ENCODE measurements around the gene DHX9. TPM values are rescaled to one million over a fixed set of nuclear protein-coding genes. Genes with fewer than 3 reads are reported as not detected.

Gene DHX9
- total and polyA plus RNA-seq, 2 experiments from 2014 or later: 151 to 262 TPM

DNA sequence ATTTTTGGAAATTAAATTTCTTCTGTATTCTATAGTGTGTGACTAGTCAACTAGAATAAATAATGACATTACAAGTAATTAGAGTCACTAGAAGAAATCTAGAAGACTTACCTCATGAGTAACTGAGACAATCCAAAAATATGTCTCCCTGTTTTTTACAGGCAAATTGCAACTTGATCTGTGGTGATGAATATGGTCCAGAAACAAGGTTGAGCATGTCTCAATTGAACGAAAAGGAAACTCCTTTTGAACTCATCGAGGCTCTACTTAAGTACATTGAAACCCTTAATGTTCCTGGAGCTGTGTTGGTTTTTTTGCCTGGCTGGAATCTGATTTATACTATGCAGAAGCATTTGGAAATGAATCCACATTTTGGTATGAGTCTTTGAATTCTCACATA lies 36.7 kb downstream of the DHX9 start:
- Histone ChIP-seq H2AFZ (no peak overlapping the region), H3K36me3 (ENCODE audit: insufficient read depth) (peaks cover 99% of the 10 kb centered on the region), H4K20me1 (replicated peaks; ENCODE audit: insufficient read depth) (peaks cover 9% of the 10 kb centered on the region), H3K79me2 (replicated peaks; ENCODE audit: insufficient read depth) (peaks cover 24% of the 10 kb centered on the region; the same call in 1 of the 2 replicates), H3K9me2 (ENCODE audit: insufficient read depth) (no peaks in the 10 kb centered on the region), H3K27me3 (ENCODE audit: insufficient read depth) (no peaks in the 10 kb centered on the region), H3K4me1 (ENCODE audit: insufficient read depth) (no peaks in the 10 kb centered on the region), H3K4me3 (no peak overlapping the region), H3K4me2 (no peak overlapping the region), H3K27ac (ENCODE audit: low read depth) (no peak overlapping the region), H3F3A (replicated peaks; ENCODE audit: low read depth) (peaks cover 10% of the 10 kb centered on the region; the same call in 1 of the 2 replicates)
- Mint-ChIP-seq H3K36me3 (ENCODE audit: low read depth) (peaks cover 100% of the 10 kb centered on the region), H3K4me3 (no peak overlapping the region), H3K4me1 (no peaks in the 10 kb centered on the region), H3K27ac (no peak overlapping the region), H3K27me3 (ENCODE audit: insufficient read depth, low read depth, poor library complexity) (peaks cover 2% of the 10 kb centered on the region), H3K9me3 (no peaks in the 10 kb centered on the region)
- ATAC-seq (no peak), DNase-seq (ENCODE audit: low spot score) (no peak)
- no peak for TF ChIP-seq ZNF331 (CRISPR knock-in tag; IDR thresholded peaks at IDR 0.05; ENCODE audit: low read depth)
- TF ChIP-seq EZH2 (IDR thresholded peaks at IDR 0.05; ENCODE audit: low read depth, unreplicated experiment): no peak
- no peak for TF ChIP-seq CREB1 (CRISPR knock-in tag; IDR thresholded peaks at IDR 0.05; ENCODE audit: low read depth)

DNA sequence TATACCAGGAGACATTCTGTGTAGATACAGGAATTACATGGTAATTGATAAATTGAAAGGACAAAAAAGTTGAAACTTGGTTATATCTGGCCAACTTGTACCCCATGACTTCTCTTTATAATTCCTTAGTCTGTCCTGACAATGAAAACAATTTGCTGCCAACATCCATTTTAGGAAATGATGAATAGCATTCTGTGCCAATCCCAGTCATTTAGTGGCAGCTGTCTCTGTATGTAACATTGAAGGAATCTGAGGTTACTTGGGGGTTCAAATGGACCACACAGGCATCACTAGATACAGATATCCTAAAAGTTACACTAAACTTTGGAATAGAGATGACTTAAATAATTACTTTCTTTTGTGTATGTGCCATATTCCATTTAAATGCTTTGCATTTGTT lies 38.2 kb downstream of the DHX9 start:
- Histone ChIP-seq H3K4me1 (ENCODE audit: insufficient read depth) (no peaks in the 10 kb centered on the region), H3K36me3 (ENCODE audit: insufficient read depth) (peaks cover 99% of the 10 kb centered on the region), H3F3A (replicated peaks; ENCODE audit: low read depth) (peaks cover 14% of the 10 kb centered on the region; the same call in 1 of the 2 replicates), H3K4me3 (no peak overlapping the region), H3K79me2 (replicated peaks; ENCODE audit: insufficient read depth) (peaks cover 31% of the 10 kb centered on the region), H3K9me2 (ENCODE audit: insufficient read depth) (no peaks in the 10 kb centered on the region), H3K27me3 (ENCODE audit: insufficient read depth) (no peaks in the 10 kb centered on the region), H3K4me2 (no peak overlapping the region), H3K27ac (ENCODE audit: low read depth) (no peak overlapping the region), H4K20me1 (replicated peaks; ENCODE audit: insufficient read depth) (peaks cover 15% of the 10 kb centered on the region), H2AFZ (no peak overlapping the region)
- no peak overlapping the region for H3K27ac Mint-ChIP-seq
- H3K27me3 Mint-ChIP-seq (ENCODE audit: insufficient read depth, low read depth, poor library complexity): peaks cover 2% of the 10 kb centered on the region
- no peaks in the 10 kb centered on the region for H3K9me3 Mint-ChIP-seq
- no peak for TF ChIP-seq STAT1 (IDR thresholded peaks at IDR 0.05; ENCODE audit: unreplicated experiment)
- H3K4me1 Mint-ChIP-seq: no peaks in the 10 kb centered on the region
- ATAC-seq (no peak), DNase-seq (ENCODE audit: low spot score) (no peak)
- H3K36me3 Mint-ChIP-seq (ENCODE audit: low read depth): peaks cover 100% of the 10 kb centered on the region
- H3K4me3 Mint-ChIP-seq: no peak overlapping the region

GRCh38 chr1:182877842-182878241 lies 38.7 kb downstream of the DHX9 start:
- Mint-ChIP-seq H3K4me3 (no peak overlapping the region), H3K4me1 (no peaks in the 10 kb centered on the region), H3K27ac (no peak overlapping the region), H3K27me3 (ENCODE audit: insufficient read depth, low read depth, poor library complexity) (peaks cover 2% of the 10 kb centered on the region), H3K9me3 (no peaks in the 10 kb centered on the region), H3K36me3 (ENCODE audit: low read depth) (peaks cover 100% of the 10 kb centered on the region)
- Histone ChIP-seq H4K20me1 (replicated peaks; ENCODE audit: insufficient read depth) (peaks cover 15% of the 10 kb centered on the region), H2AFZ (no peak overlapping the region), H3K4me2 (no peak overlapping the region), H3K9me2 (ENCODE audit: insufficient read depth) (no peaks in the 10 kb centered on the region), H3K79me2 (replicated peaks; ENCODE audit: insufficient read depth) (peaks cover 31% of the 10 kb centered on the region), H3F3A (replicated peaks; ENCODE audit: low read depth) (peaks cover 15% of the 10 kb centered on the region; the same call in 1 of the 2 replicates), H3K4me3 (no peak overlapping the region), H3K4me1 (ENCODE audit: insufficient read depth) (no peaks in the 10 kb centered on the region), H3K36me3 (ENCODE audit: insufficient read depth) (peaks cover 100% of the 10 kb centered on the region), H3K27ac (ENCODE audit: low read depth) (no peak overlapping the region), H3K27me3 (ENCODE audit: insufficient read depth) (no peaks in the 10 kb centered on the region)
- DNase-seq (ENCODE audit: low spot score) (no peak), ATAC-seq (no peak)
- TF ChIP-seq, protein P1, sequence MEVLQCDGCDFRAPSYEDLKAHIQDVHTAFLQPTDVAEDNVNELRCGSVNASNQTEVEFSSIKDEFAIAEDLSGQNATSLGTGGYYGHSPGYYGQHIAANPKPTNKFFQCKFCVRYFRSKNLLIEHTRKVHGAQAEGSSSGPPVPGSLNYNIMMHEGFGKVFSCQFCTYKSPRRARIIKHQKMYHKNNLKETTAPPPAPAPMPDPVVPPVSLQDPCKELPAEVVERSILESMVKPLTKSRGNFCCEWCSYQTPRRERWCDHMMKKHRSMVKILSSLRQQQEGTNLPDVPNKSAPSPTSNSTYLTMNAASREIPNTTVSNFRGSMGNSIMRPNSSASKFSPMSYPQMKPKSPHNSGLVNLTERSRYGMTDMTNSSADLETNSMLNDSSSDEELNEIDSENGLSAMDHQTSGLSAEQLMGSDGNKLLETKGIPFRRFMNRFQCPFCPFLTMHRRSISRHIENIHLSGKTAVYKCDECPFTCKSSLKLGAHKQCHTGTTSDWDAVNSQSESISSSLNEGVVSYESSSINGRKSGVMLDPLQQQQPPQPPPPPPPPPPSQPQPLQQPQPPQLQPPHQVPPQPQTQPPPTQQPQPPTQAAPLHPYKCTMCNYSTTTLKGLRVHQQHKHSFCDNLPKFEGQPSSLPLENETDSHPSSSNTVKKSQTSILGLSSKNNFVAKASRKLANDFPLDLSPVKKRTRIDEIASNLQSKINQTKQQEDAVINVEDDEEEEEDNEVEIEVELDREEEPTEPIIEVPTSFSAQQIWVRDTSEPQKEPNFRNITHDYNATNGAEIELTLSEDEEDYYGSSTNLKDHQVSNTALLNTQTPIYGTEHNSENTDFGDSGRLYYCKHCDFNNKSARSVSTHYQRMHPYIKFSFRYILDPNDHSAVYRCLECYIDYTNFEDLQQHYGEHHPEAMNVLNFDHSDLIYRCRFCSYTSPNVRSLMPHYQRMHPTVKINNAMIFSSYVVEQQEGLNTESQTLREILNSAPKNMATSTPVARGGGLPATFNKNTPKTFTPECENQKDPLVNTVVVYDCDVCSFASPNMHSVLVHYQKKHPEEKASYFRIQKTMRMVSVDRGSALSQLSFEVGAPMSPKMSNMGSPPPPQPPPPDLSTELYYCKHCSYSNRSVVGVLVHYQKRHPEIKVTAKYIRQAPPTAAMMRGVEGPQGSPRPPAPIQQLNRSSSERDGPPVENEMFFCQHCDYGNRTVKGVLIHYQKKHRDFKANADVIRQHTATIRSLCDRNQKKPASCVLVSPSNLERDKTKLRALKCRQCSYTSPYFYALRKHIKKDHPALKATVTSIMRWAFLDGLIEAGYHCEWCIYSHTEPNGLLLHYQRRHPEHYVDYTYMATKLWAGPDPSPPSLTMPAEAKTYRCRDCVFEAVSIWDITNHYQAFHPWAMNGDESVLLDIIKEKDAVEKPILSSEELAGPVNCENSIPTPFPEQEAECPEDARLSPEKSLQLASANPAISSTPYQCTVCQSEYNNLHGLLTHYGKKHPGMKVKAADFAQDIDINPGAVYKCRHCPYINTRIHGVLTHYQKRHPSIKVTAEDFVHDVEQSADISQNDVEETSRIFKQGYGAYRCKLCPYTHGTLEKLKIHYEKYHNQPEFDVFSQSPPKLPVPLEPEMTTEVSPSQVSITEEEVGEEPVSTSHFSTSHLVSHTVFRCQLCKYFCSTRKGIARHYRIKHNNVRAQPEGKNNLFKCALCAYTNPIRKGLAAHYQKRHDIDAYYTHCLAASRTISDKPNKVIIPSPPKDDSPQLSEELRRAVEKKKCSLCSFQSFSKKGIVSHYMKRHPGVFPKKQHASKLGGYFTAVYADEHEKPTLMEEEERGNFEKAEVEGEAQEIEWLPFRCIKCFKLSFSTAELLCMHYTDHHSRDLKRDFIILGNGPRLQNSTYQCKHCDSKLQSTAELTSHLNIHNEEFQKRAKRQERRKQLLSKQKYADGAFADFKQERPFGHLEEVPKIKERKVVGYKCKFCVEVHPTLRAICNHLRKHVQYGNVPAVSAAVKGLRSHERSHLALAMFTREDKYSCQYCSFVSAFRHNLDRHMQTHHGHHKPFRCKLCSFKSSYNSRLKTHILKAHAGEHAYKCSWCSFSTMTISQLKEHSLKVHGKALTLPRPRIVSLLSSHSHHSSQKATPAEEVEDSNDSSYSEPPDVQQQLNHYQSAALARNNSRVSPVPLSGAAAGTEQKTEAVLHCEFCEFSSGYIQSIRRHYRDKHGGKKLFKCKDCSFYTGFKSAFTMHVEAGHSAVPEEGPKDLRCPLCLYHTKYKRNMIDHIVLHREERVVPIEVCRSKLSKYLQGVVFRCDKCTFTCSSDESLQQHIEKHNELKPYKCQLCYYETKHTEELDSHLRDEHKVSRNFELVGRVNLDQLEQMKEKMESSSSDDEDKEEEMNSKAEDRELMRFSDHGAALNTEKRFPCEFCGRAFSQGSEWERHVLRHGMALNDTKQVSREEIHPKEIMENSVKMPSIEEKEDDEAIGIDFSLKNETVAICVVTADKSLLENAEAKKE (CRISPR knock-in tag; IDR thresholded peaks at IDR 0.05): no peak
- TF ChIP-seq EZH2phosphoT487 (IDR thresholded peaks at IDR 0.05; ENCODE audit: unreplicated experiment) (no peak), ZNF114 (CRISPR knock-in tag; IDR thresholded peaks at IDR 0.05) (no peak), ETS1 (IDR thresholded peaks at IDR 0.05) (no peak), EZH2 (IDR thresholded peaks at IDR 0.05; ENCODE audit: low read depth, unreplicated experiment) (no peak), ZNF331 (CRISPR knock-in tag; IDR thresholded peaks at IDR 0.05; ENCODE audit: low read depth) (no peak), POLR2AphosphoS5 (IDR thresholded peaks at IDR 0.05; ENCODE audit: low read depth) (no peak)
